ENCODE measurements around the gene ARRDC1. TPM values are rescaled to one million over a fixed set of nuclear protein-coding genes. Genes with fewer than 3 reads are reported as not detected.

The ARRDC1 gene
- total RNA-seq, 4 donors from 2014 or later: 23.6 to 41.7 (median 33.7) TPM

- no peak for TF ChIP-seq CTCF (IDR thresholded peaks at IDR 0.05; ENCODE audit: low read depth)
Observed at GRCh38 chr9:137570566-137570965, 34.9 kb upstream of the ARRDC1 start.

GRCh38 chr9:137574192-137574591 is 31.3 kb upstream of the ARRDC1 start:
- no peak for TF ChIP-seq CTCF (IDR thresholded peaks at IDR 0.05; ENCODE audit: low read depth)

- TF ChIP-seq CTCF (IDR thresholded peaks at IDR 0.05; ENCODE audit: low read depth): no peak
Observed at GRCh38 chr9:137575364-137575715, 30.1 kb upstream of the ARRDC1 start.

GRCh38 chr9:137575716-137576411 is 29.6 kb upstream of the ARRDC1 start:
- TF ChIP-seq CTCF (IDR thresholded peaks at IDR 0.05; ENCODE audit: low read depth): no peak

- no peak for TF ChIP-seq CTCF (IDR thresholded peaks at IDR 0.05; ENCODE audit: low read depth)
Observed at GRCh38 chr9:137578518-137579258, 26.8 kb upstream of the ARRDC1 start, which contains the start of gene DPH7. Gene DPH7, minus strand, starts transcription at chr9:137578925. Its CDS starts 148 bp downstream, at chr9:137578777.

- TF ChIP-seq CTCF (IDR thresholded peaks at IDR 0.05; ENCODE audit: low read depth): no peak
Observed at GRCh38 chr9:137579259-137579604, 26.3 kb upstream of the ARRDC1 start.

- no peak for TF ChIP-seq CTCF (IDR thresholded peaks at IDR 0.05; ENCODE audit: low read depth)
Observed at GRCh38 chr9:137580209-137580953, 25.1 kb upstream of the ARRDC1 start.
